Neural cell (in vitro differentiated cells): ENCODE results near the gene ARPC4. TPM values are rescaled to one million over a fixed set of nuclear protein-coding genes. Genes with fewer than 3 reads are reported as not detected.

Source experiments
- H2AFZ ChIP-seq: fragments of 200-600, 300-800 bp; sonication (generic), shearing (Covaris generic); 2 replicates; pipeline ENCODE4 v1.6.0; 2014; ENCODE audit warnings: low read depth, mild to moderate bottlenecking, antibody characterized with exemption, low read length, moderate library complexity
- H3F3A ChIP-seq: fragments of 200-600 bp; shearing (Covaris generic); 2 replicates; pipeline ENCODE4 v1.6.1; 2016; ENCODE audit warnings: mild to moderate bottlenecking, moderate library complexity, mixed read lengths, antibody characterized with exemption, low read length; ENCODE audit not compliant: insufficient read depth, poor library complexity, severe bottlenecking
- H3K27ac ChIP-seq: fragments of 200-600, 300-800 bp; sonication (generic), shearing (Covaris generic); 2 replicates; pipeline ENCODE4 v1.5.1; 2014; ENCODE audit warnings: mild to moderate bottlenecking, low read length, moderate library complexity
- H3K27me3 ChIP-seq: fragments of 300-800, 200-600 bp; sonication (generic), shearing (Covaris generic); 2 replicates; pipeline ENCODE4 v1.6.0; 2014; ENCODE audit warnings: mild to moderate bottlenecking, low read depth, low read length, moderate library complexity; ENCODE audit not compliant: insufficient read depth
- H3K36me3 ChIP-seq: fragments of 300-800, 200-600 bp; sonication (generic), shearing (Covaris generic); 2 replicates; pipeline ENCODE4 v1.5.1; 2014; ENCODE audit warnings: mild to moderate bottlenecking, antibody characterized with exemption, low read length, moderate library complexity; ENCODE audit not compliant: insufficient read depth
- H3K4me2 ChIP-seq: fragments of 300-800, 200-600 bp; sonication (generic), shearing (Covaris generic); 2 replicates; pipeline ENCODE4 v1.6.0; 2014; ENCODE audit warnings: mild to moderate bottlenecking, low read length
- H3K4me3 ChIP-seq: fragments of 300-800, 200-600 bp; sonication (generic), shearing (Covaris generic); 2 replicates; pipeline ENCODE4 v1.5.1; 2014; ENCODE audit warnings: mild to moderate bottlenecking, low read length, moderate library complexity
- H3K79me2 ChIP-seq: fragments of 200-600 bp; shearing (Covaris generic); replicated peaks from 2 replicates; pipeline ENCODE4 v1.6.0; 2014; ENCODE audit warnings: mild to moderate bottlenecking, low read length, moderate library complexity; ENCODE audit not compliant: insufficient read depth
- H3K9ac ChIP-seq: fragments of 300-800, 200-600 bp; sonication (generic), shearing (Covaris generic); 2 replicates; pipeline ENCODE4 v1.6.1; 2016; ENCODE audit warnings: mild to moderate bottlenecking, low read length, mixed read lengths
- H3K9me2 ChIP-seq: fragments of 200-600 bp; shearing (Covaris generic); 2 replicates; pipeline ENCODE4 v1.6.1; 2016; ENCODE audit warnings: mild to moderate bottlenecking, low read length, mixed read lengths; ENCODE audit not compliant: insufficient read depth
- H3K9me3 ChIP-seq: fragments of 200-600, 300-800 bp; sonication (generic), shearing (Covaris generic); 2 replicates; pipeline ENCODE4 v1.6.1; 2016; ENCODE audit warnings: mild to moderate bottlenecking, mixed run types, low read length, moderate library complexity, mixed read lengths
- H4K20me1 ChIP-seq: fragments of 200-600 bp; shearing (Covaris generic); 2 replicates; pipeline ENCODE4 v1.6.1; 2016; ENCODE audit warnings: mild to moderate bottlenecking, mixed run types; ENCODE audit not compliant: insufficient read depth
- CTCF ChIP-seq: fragments of 450-650 bp; IDR thresholded peaks from 2 replicates; pipeline ENCODE4 v1.5.1; 2014; ENCODE audit warnings: antibody characterized with exemption, mild to moderate bottlenecking, moderate library complexity; ENCODE audit not compliant: poor library complexity, severe bottlenecking
- EP300 ChIP-seq: fragments of 450-650 bp; conservative IDR thresholded peaks from 2 replicates; pipeline ENCODE4 v1.6.1; 2014; ENCODE audit warnings: antibody characterized with exemption, mild to moderate bottlenecking, moderate library complexity; ENCODE audit not compliant: poor library complexity, severe bottlenecking
- EZH2 ChIP-seq: fragments of 200-600, 300-800 bp; shearing (Covaris generic), sonication (generic); IDR thresholded peaks from 2 replicates; pipeline ENCODE4 v1.6.1; 2014; ENCODE audit warnings: antibody characterized with exemption, low read length, borderline replicate concordance, mild to moderate bottlenecking; ENCODE audit not compliant: insufficient read depth, poor library complexity, severe bottlenecking
- MXI1 ChIP-seq: fragments of 450-650 bp; conservative IDR thresholded peaks from 2 replicates; pipeline ENCODE4 v1.6.1; 2014; ENCODE audit warnings: antibody characterized with exemption, mild to moderate bottlenecking; ENCODE audit not compliant: poor library complexity, severe bottlenecking
- POLR2AphosphoS5 ChIP-seq: IDR thresholded peaks from 2 replicates; pipeline ENCODE4 v1.6.1; 2012
- RAD21 ChIP-seq: fragments of 450-650 bp; conservative IDR thresholded peaks from 2 replicates; pipeline ENCODE4 v1.6.1; 2014; ENCODE audit warnings: antibody characterized with exemption, mild to moderate bottlenecking, moderate library complexity
- REST ChIP-seq: IDR thresholded peaks from 2 replicates; pipeline ENCODE4 v1.6.1; 2012; ENCODE audit warnings: borderline replicate concordance
- SMC3 ChIP-seq: fragments of 450-650 bp; conservative IDR thresholded peaks from 2 replicates; pipeline ENCODE4 v1.6.1; 2014; ENCODE audit warnings: antibody characterized with exemption, mild to moderate bottlenecking, moderate library complexity; ENCODE audit not compliant: poor library complexity
- TAF1 ChIP-seq: IDR thresholded peaks from 2 replicates; pipeline ENCODE4 v1.6.1; 2012; ENCODE audit warnings: low read depth
- polyA plus RNA-seq: library from polyadenylated mRNA; depleted of rRNA; stranded (reverse); fragments of >200 nt; gene quantifications from 2 replicates; pipeline ENCODE4 v1.2.3, GENCODE V29; 2014

Gene ARPC4
- polyA plus RNA-seq, 1 donor from 2014 or later: 179 TPM

- TF ChIP-seq CTCF (no peak), REST (no peak), EZH2 (no peak), POLR2AphosphoS5 (no peak), SMC3 (no peak), EP300 (no peak), TAF1 (no peak), RAD21 (no peak), MXI1 (no peak)
Observed at GRCh38 chr3:9818666-9819335, 25.9 kb downstream of the ARPC4 start.

GRCh38 chr3:9820543-9820942 is 27.7 kb downstream of the ARPC4 start:
- H3K4me2 ChIP-seq: no peak overlapping the region
- H3K27me3 ChIP-seq: no peaks in the 10 kb centered on the region
- H3K79me2 ChIP-seq: no peaks in the 10 kb centered on the region
- TF ChIP-seq RAD21: no peak
- TF ChIP-seq MXI1: no peak
- no peak for TF ChIP-seq CTCF
- no peak for TF ChIP-seq REST
- TF ChIP-seq EP300: no peak
- no peak for TF ChIP-seq POLR2AphosphoS5
- TF ChIP-seq EZH2: no peak
- TF ChIP-seq TAF1: no peak
- TF ChIP-seq SMC3: no peak
- no peak overlapping the region for H3K4me3 ChIP-seq
- no peaks in the 10 kb centered on the region for H3K36me3 ChIP-seq
- H2AFZ ChIP-seq: no peak overlapping the region
- no peaks in the 10 kb centered on the region for H3K9me2 ChIP-seq
- H3F3A ChIP-seq: no peaks in the 10 kb centered on the region
- H3K27ac ChIP-seq: no peak overlapping the region
- no peaks in the 10 kb centered on the region for H3K9me3 ChIP-seq
- H3K9ac ChIP-seq: no peak overlapping the region
- no peaks in the 10 kb centered on the region for H4K20me1 ChIP-seq

More at GRCh38 chr3:9818666-9819335, 25.9 kb downstream of the ARPC4 start:
- Histone ChIP-seq H3K9me2 (no peaks in the 10 kb centered on the region), H3K36me3 (no peaks in the 10 kb centered on the region), H3K9ac (no peak overlapping the region), H3F3A (no peaks in the 10 kb centered on the region), H3K27ac (no peak overlapping the region), H3K4me3 (no peak overlapping the region), H3K79me2 (no peaks in the 10 kb centered on the region), H4K20me1 (no peaks in the 10 kb centered on the region), H3K4me2 (no peak overlapping the region), H3K9me3 (no peaks in the 10 kb centered on the region), H3K27me3 (no peaks in the 10 kb centered on the region), H2AFZ (no peak overlapping the region)
